ENCODE results near the gene PHF12.

PHF12 gene

GRCh38 chr17:28957277-28957991 lies 6.1 kb upstream of the PHF12 start:
- Histone ChIP-seq H3K79me2 (ENCODE audit: low read length) (no peaks in the 10 kb centered on the region), H3K27me3 (ENCODE audit: low read depth, low read length) (no peaks in the 10 kb centered on the region), H3K36me3 (replicated peaks; ENCODE audit: low read depth, low read length) (no peaks in the 10 kb centered on the region), H3K4me3 (ENCODE audit: low read length) (no peak overlapping the region), H3K4me2 (ENCODE audit: low read length) (no peak overlapping the region), H3K9me3 (ENCODE audit: insufficient read depth, low read length) (no peaks in the 10 kb centered on the region), H4K20me1 (ENCODE audit: insufficient read depth, low read length) (no peaks in the 10 kb centered on the region), H3K9ac (ENCODE audit: low read length) (no peak overlapping the region), H2AFZ (ENCODE audit: low read depth, low read length) (no peak overlapping the region), H3K27ac (ENCODE audit: low read length) (no peak overlapping the region), H3K4me1 (ENCODE audit: low read length) (peaks cover 13% of the 10 kb centered on the region)
- no peak for TF ChIP-seq EZH2phosphoT487 (IDR thresholded peaks at IDR 0.05; ENCODE audit: low read depth)
- TF ChIP-seq, protein P1, sequence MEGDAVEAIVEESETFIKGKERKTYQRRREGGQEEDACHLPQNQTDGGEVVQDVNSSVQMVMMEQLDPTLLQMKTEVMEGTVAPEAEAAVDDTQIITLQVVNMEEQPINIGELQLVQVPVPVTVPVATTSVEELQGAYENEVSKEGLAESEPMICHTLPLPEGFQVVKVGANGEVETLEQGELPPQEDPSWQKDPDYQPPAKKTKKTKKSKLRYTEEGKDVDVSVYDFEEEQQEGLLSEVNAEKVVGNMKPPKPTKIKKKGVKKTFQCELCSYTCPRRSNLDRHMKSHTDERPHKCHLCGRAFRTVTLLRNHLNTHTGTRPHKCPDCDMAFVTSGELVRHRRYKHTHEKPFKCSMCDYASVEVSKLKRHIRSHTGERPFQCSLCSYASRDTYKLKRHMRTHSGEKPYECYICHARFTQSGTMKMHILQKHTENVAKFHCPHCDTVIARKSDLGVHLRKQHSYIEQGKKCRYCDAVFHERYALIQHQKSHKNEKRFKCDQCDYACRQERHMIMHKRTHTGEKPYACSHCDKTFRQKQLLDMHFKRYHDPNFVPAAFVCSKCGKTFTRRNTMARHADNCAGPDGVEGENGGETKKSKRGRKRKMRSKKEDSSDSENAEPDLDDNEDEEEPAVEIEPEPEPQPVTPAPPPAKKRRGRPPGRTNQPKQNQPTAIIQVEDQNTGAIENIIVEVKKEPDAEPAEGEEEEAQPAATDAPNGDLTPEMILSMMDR (IDR thresholded peaks at IDR 0.05; ENCODE audit: low read depth, low read length): no peak

GRCh38 chr17:28956861-28957260 lies 5.5 kb upstream of the PHF12 start:
- Histone ChIP-seq H2AFZ (ENCODE audit: low read depth, low read length) (no peak overlapping the region), H4K20me1 (ENCODE audit: insufficient read depth, low read length) (no peaks in the 10 kb centered on the region), H3K79me2 (ENCODE audit: low read length) (no peaks in the 10 kb centered on the region), H3K27ac (ENCODE audit: low read length) (no peak overlapping the region), H3K4me2 (ENCODE audit: low read length) (no peak overlapping the region), H3K4me3 (ENCODE audit: low read length) (no peak overlapping the region), H3K27me3 (ENCODE audit: low read depth, low read length) (no peaks in the 10 kb centered on the region), H3K9ac (ENCODE audit: low read length) (no peak overlapping the region), H3K4me1 (ENCODE audit: low read length) (peaks cover 13% of the 10 kb centered on the region), H3K9me3 (ENCODE audit: insufficient read depth, low read length) (no peaks in the 10 kb centered on the region), H3K36me3 (replicated peaks; ENCODE audit: low read depth, low read length) (no peaks in the 10 kb centered on the region)
- no peak for TF ChIP-seq EZH2phosphoT487 (IDR thresholded peaks at IDR 0.05; ENCODE audit: low read depth)
- TF ChIP-seq, protein P1 (IDR thresholded peaks at IDR 0.05; ENCODE audit: low read depth, low read length): no peak

- H3K36me3 ChIP-seq (replicated peaks; ENCODE audit: low read depth, low read length): no peaks in the 10 kb centered on the region
- no peak overlapping the region for H3K9ac ChIP-seq (ENCODE audit: low read length)
- H2AFZ ChIP-seq (ENCODE audit: low read depth, low read length): no peak overlapping the region
- no peaks in the 10 kb centered on the region for H3K27me3 ChIP-seq (ENCODE audit: low read depth, low read length)
- H4K20me1 ChIP-seq (ENCODE audit: insufficient read depth, low read length): no peaks in the 10 kb centered on the region
- no peak overlapping the region for H3K27ac ChIP-seq (ENCODE audit: low read length)
- H3K4me2 ChIP-seq (ENCODE audit: low read length): no peak overlapping the region
- H3K9me3 ChIP-seq (ENCODE audit: insufficient read depth, low read length): no peaks in the 10 kb centered on the region
- peaks cover 2% of the 10 kb centered on the region for H3K79me2 ChIP-seq (ENCODE audit: low read length)
- TF ChIP-seq, protein P1 (IDR thresholded peaks at IDR 0.05; ENCODE audit: low read depth, low read length): no peak
- no peak for TF ChIP-seq EZH2phosphoT487 (IDR thresholded peaks at IDR 0.05; ENCODE audit: low read depth)
- no peak overlapping the region for H3K4me3 ChIP-seq (ENCODE audit: low read length)
- peaks cover 13% of the 10 kb centered on the region for H3K4me1 ChIP-seq (ENCODE audit: low read length)
These were observed 4.8 kb upstream of the PHF12 start for GRCh38 chr17:28956112-28956511.

DNA sequence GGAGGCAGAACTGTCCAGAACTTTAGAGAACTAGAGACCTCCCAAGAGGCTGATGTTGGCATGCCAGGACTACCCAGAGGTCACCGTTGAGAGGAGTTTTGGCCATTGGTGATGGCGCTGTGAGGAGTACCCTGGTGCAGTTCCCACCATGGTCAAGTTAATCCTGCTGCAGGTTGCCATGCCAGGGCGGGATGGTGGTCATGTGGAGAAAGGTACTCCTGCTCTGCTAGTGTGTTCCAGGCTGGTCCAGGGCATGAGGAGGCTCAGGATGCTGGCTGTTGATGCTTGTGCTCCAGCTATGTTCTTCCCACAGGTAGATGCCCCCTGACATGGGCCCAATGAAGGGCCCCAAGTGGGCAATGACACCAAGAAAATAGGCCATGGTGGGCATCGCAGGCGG lies 4.1 kb upstream of the PHF12 start:
- H3K36me3 ChIP-seq (replicated peaks; ENCODE audit: low read depth, low read length): no peaks in the 10 kb centered on the region
- H3K79me2 ChIP-seq (ENCODE audit: low read length): peaks cover 9% of the 10 kb centered on the region
- peaks cover 13% of the 10 kb centered on the region for H3K4me1 ChIP-seq (ENCODE audit: low read length)
- no peak overlapping the region for H3K4me2 ChIP-seq (ENCODE audit: low read length)
- TF ChIP-seq, protein P1 (IDR thresholded peaks at IDR 0.05; ENCODE audit: low read depth, low read length): no peak
- TF ChIP-seq EZH2phosphoT487 (IDR thresholded peaks at IDR 0.05; ENCODE audit: low read depth): no peak
- H3K4me3 ChIP-seq (ENCODE audit: low read length): no peak overlapping the region
- H3K9ac ChIP-seq (ENCODE audit: low read length): no peak overlapping the region
- H3K27ac ChIP-seq (ENCODE audit: low read length): no peak overlapping the region
- no peaks in the 10 kb centered on the region for H3K9me3 ChIP-seq (ENCODE audit: insufficient read depth, low read length)
- H2AFZ ChIP-seq (ENCODE audit: low read depth, low read length): no peak overlapping the region
- no peaks in the 10 kb centered on the region for H3K27me3 ChIP-seq (ENCODE audit: low read depth, low read length)
- H4K20me1 ChIP-seq (ENCODE audit: insufficient read depth, low read length): no peaks in the 10 kb centered on the region

All from OCI-LY3 (cell line).